HPDE6-E6E7 (cell line): ENCODE measurements around the gene TRAPPC12.
"Not testable (repeated sequence)": the region's sequence is repeated elsewhere in the genome, so short reads cannot be mapped to it uniquely, and the experiment has no call there.

Experiments
- DNase-seq: peaks from one replicate; pipeline ENCODE4 v3.0.0; 2011; ENCODE audit warnings: missing footprints; ENCODE audit errors: extremely low spot score

TRAPPC12 gene

DNA sequence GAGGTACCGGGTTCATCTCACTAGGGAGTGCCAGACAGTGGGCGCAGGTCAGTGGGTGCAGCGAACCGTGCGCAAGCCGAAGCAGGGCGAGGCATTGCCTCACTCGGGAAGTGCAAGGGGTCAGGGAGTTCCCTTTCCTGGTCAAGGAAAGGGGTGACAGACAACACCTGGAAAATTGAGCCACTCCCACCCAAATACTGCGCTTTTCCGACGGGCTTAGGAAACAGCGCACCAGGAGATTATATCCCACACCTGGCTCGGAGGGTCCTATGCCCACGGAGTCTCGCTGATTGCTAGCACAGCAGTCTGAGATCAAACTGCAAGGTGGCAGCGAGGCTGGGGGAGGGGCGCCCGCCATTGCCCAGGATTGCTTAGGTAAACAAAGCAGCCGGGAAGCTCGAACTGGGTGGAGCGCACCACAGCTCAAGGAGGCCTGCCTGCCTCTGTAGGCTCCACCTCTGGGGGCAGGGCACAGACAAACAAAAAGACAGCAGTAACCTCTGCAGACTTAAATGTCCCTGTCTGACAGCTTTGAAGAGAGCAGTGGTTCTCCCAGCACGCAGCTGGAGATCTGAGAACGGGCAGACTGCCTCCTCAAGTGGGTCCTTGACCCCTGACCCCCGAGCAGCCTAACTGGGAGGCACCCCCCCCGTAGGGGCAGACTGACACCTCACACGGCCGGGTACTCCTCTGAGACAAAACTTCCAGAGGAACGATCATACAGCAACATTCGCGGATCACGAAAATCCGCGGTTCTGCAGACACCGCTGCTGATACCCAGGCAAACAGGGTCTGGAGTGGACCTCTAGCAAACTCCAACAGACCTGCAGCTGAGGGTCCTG, 9.9 kb upstream of the TRAPPC12 start:
- DNase-seq, result not testable (repeated sequence)

DNA sequence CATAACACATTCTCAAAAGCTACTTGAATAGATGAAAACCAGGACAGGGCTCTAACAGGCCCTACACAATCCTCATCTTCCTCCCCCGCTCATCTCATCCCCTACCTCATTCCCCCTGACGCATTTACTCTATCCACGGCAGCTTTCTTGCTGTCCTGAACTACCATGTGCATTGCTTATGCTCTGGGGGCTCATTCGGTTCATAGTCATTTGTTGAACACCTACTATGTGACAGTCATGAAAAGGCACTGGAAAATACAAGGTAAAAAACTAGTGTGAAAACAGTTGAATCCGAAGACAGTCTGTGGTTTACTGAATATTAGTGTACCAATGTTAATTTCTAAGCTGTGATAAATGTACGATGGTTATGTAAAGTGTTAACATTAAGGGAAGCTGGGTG, 2.7 kb upstream of the TRAPPC12 start:
- no peak for DNase-seq

DNA sequence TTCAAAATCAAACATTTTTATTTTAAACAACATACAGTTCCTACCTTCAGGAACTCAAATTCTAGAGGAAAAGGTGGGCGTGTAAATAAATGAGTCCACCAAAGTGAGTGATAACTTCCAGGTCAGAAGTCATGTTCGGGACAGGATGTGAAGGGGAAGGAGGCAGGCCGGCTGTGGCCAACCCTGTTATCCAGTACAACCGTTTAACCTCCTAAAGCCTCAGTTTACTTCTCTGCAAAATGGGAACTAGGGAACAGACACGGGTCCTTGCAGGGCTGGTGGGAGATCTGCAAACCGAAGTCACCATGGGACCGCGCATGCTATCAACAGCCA, 2.2 kb upstream of the TRAPPC12 start:
- DNase-seq, result peak; percentile 6

DNA sequence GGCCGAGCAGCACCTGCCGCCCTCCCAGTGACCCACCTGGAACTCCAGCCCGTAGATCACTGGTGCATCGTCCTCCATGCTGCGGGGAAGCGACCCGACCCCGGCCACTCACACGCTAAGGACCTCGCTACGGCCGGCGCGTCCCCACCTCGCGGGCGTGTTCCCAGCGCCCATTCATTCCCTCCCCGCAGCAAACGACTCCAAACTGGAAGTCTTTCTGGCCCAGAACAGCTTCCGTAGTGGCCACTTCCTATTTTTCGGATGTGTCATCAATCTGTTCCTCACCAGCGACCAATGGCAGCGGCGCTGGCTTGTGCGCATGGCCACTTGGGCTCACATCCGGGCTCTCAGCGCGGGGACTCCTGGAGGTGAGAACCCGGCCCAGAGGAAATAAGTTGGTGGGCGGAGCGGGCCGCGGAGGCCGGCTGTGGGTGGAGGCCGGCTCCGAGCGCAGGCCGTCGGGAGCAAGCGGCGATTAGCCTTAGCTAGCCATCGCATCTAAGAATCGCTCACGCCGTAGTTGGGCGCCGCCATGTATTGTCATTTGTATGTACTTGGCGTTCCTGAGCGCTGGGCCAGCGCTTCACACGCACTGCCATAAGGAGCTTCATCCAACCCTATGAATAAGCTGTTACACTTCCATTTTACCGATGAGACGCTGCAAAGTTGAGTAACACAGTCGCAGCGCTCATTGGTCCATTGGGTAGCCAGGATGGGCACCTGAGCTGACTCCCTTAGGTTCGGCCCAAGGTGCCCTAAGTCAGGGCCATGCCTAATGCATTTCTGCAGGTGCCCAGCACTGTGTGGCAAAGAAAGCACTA, 1.7 kb upstream of the TRAPPC12 start, which contains the start of gene EIPR1:
Gene EIPR1 (minus strand): TSS at position 207 of the 821 bp plus-strand sequence. CDS start 129 bp downstream, at position 78.
- peak; percentile 97 for DNase-seq

DNA sequence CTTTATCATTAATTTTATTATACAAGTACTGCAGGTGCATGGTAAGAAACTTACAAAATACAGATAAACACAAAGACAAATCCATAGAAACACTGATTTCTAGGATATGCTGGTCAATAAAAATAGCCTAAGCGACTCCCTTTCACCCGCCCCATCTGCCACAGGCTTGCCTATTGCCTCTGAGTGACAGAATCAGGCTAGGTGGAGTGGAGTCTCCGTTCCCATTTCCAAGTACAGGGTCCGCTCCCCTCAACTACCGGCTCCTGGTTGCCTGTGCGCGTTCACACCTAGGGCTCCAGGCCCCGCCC, 201 bp upstream of the TRAPPC12 start:
- DNase-seq, result no peak

DNA sequence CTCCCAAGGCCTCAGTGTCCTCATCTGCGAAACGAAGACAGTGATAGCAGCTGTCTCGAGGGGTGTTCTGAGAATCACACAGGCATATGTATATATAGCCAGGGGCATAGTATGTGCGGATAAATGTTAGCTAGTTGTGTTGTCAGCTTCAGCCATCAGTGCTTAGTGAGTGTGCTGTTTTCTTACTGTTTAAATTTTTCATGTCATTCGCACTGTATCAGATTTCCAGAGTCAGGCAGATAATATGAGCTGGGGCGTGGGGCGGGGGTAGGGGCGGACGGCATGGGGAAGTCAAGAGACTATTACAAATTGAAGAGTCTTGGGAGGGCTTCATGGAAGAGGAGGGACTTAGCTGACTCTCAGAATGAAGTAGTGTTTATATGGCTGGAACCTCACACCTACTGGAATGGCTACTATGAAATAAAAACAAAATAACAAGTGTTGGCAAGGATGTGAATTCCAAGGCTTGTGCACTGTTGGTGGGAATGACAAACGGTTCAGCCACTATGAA, 7.0 kb downstream of the TRAPPC12 start:
- no peak for DNase-seq

DNA sequence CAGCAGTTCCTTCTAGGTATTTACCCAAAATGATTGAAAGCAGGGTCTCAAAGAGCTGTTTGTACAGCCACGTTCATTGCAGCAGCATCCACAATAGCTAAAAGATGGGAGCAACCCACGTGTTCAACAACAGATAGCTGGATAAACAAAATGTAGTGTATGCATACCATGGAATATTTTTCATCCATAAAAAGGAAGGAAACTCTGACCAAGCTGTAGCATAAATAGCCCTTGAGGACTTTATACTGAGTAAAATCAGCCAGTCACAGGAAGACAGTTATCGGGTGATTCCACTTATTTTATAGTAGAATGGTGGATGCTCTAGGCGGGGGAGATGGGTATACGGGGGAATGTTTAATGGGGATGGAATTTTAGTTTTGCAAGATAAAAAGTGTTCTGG, 7.5 kb downstream of the TRAPPC12 start:
- DNase-seq, result no peak

DNA sequence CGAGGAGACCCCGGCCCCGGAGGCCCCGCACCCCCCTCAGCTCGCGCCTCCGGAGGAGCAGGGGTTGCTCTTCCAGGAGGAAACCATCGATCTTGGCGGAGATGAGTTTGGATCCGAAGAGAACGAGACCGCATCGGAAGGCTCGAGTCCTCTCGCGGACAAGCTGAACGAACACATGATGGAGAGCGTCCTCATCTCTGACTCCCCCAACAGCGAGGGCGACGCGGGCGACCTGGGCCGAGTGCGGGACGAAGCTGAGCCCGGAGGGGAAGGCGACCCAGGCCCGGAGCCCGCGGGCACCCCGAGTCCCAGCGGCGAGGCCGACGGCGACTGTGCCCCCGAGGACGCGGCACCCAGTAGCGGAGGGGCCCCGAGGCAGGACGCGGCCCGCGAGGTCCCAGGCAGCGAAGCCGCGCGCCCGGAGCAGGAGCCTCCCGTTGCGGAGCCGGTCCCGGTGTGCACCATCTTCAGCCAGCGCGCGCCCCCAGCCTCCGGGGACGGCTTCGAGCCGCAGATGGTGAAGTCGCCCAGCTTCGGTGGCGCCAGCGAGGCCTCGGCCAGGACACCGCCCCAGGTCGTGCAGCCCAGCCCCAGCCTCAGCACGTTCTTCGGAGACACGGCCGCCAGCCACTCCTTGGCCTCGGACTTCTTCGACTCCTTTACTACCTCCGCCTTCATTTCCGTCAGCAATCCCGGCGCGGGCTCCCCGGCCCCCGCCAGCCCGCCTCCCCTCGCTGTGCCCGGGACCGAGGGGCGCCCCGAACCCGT, 8.3 kb downstream of the TRAPPC12 start:
- no peak for DNase-seq

DNA sequence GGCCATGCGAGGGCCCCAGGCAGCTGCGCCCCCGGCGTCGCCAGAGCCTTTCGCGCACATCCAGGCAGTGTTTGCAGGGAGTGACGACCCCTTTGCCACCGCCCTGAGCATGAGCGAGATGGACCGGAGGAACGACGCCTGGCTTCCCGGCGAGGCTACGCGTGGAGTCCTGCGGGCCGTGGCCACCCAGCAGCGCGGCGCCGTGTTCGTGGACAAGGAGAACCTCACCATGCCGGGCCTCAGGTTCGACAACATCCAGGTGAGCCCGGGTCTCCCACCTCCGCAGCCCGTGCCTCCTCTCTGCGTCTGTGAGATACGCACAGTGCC, 8.9 kb downstream of the TRAPPC12 start:
- no peak for DNase-seq

DNA sequence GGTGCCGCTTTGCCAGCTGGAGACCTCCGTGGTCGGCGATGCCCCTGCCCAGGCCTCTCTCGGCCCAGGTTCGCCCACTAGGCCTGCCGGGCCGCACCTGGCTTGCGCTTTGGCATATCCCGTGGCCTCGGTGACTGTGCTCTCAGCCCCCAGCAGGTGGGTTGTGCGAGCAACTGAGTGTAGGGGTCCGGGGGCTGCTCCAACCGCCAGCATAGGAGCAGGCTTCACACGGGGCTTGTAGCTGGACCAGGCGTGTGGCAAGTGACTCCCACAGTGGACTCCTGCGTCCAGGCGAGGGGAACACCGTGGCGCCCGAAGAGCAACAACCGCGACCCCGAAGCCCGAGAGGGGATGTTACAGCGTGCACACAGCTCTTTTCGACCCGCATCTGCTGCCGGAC, 9.7 kb downstream of the TRAPPC12 start:
- DNase-seq, result no peak

DNA sequence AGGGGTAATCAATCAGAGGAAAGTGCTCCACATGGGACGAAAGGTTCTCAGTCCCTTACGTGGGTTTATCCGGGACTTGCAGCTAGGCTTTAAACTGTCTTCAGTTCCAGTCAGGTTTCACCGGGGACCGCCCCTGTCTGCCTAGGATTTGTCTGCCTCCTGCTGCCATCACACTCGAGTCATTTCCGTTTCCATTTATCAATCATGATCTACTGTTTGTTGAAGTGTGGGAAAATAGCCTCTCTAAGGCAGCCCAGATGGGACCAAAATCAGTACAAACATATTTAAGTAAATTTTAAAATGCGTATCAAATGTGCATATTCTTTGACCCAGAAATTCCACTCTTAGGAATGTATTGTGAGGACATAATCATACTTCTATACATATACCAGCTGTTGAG, 10.5 kb downstream of the TRAPPC12 start:
- DNase-seq, result no peak

DNA sequence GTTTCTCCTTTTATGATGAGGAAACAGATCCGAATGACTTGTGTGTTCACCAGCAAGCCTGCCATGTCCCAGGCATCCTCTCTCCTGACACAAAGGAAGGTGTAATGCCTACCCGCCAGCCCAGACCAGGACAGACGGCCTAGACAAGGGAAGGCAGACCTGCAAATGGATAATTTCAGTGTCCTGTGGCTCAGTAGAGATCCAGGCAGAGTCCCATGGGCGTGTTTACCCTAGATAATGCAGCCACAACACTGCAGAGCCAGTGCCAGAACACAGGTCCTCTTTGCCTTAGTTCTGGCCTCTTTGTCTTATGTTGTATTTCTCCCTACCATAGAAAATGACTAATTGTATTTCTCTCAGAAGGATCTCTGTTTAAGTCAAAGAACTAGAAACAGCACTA, 12.7 kb downstream of the TRAPPC12 start:
- DNase-seq, result no peak

DNA sequence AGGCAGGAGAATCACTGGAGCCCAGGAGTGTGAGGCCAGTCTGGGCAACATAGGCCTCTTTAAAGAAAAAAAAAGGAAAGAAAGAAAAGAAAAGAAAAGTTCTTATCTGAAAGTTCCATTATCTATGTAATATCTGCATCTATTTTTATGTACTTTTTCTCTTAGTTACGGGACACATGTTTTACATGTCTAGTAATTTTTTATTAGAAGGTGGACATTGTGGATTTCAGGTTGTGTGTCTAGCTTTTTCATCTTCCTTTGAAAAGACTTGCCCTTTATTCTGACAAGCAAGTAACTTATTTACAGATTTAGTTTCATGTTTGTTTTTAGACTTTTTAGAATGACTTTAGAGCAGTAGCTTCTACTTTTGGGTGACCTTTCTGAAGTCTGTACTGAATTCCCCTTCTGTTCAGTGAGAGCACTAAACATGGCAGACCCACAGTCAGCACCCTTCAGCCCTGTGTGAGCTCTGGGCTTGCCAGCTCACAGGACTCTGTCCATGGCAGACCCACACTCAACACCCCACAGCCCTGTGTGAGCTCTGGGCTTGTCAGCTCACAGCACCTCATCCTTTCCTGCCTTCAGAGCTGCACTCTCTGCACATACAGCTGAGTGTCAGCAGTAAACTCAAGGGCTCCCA, 17.5 kb downstream of the TRAPPC12 start:
- DNase-seq, result no peak

DNA sequence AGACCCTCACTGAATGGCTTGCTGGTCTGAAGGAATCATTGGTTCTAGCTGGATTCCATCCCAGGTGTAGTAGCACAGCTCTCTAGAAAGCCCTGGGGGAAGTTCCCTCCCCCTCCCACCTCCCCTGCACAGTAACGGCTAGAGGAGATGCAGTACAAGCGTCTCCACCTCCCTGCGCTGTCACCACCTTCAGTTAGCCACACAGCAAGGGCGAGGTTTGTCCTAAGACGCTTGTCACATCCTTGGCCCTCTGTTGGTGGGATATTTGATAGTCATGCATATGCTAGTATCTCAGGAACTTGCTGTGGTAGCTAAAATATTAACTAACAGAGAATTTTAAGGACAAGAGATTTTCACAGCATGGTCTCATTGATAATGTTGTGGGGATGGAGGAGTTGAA, 19.4 kb downstream of the TRAPPC12 start:
- no peak for DNase-seq

DNA sequence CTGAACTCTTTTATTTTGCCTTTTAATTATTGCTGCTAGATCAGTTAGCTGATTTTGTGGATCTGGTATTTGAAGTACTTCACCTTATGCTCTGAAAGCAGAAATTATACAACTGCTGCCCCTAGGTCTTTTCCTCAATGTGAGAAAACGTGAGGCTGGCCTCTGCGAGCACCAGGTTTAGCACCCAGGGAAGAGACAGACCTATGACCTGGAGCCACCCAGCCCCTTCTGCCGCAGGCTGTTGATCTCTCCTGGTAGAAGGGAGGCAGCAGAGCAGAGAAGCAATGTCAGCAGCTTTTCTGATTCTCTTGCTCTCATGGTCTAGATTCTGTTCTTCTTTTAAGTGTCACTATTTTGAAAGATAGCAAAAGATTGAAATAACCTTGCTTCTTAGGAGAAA, 19.9 kb downstream of the TRAPPC12 start:
- DNase-seq, result no peak

DNA sequence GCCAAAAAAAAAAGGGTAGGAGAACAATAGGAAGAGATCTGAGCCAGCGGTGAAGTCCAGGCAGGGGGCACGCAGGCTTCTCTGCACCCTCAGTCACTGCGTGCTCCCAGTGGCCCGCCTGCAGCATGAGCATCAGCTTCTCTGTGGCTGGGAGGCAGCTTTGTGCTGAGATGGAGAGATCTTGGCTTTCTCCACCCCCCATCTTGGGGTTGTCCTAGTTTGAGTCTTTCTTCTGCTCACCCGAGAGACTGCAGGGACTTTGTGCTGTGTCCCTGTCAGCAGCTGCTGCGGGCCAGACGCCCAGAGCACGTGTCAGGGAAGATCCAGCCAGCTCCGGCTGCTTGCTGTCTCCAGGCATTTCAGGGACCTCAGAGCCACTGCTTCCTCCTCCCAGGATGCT, 20.3 kb downstream of the TRAPPC12 start:
- DNase-seq, result no peak

DNA sequence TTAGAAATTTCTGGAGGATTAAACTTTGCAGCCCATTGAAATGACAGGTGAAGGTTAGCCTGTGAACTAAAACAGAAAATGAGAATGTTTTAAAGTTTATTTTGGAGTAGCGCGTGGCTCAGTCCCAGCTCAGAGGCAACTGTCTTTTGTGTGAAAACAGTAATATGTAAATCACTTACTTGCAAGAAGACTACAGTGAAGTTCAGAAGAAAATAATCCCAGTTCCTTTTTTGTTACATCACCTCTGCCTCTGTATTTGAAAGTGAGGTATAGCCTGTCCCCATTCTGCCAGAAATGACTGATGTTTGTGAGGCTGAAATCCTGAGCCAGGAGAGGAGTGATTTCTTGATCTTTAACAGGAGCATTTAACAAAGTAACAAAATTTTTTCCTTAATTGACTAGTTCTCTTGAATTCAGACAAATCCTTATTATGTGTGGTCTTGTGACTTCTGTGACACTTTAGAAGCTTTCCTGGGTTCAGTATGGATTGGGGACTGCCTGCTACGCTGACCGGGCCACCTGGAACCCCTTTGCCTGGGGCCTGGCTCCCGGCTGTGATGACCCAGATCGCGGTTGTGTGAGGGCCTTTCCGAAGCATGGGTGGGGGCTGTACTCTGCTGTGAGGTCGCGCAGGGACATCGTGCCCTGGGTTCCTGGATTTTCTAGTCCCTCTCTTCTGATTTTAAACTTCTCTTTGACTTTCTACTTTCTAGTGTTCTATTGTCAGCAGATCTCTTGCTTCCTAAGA, 24.3 kb downstream of the TRAPPC12 start:
- no peak for DNase-seq

DNA sequence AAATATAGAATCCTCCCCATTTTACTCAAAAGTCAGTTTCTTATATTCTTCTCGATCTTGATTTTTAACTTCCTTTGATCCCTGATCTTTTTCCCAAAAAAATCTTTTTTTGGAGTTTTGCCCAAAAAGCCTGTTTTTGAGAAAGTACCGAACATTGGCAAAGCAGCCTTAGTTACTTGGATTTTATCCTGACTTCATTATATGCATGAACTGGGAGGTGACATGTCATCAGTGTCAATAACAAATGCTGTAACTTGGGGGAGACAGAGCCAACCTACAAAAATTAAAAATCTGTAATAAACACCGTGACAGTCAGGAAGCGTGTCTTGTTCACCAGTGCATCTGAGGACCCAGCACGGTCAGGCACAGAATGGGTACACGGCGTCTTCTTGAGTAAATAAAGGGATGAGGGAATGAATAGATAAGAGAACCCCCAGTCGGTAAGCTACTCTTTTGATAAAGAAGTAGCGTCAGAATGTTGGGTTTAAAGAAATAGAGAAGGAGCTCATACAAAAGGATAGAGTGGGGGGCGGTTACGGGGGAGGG, 24.9 kb downstream of the TRAPPC12 start:
- no peak for DNase-seq

DNA sequence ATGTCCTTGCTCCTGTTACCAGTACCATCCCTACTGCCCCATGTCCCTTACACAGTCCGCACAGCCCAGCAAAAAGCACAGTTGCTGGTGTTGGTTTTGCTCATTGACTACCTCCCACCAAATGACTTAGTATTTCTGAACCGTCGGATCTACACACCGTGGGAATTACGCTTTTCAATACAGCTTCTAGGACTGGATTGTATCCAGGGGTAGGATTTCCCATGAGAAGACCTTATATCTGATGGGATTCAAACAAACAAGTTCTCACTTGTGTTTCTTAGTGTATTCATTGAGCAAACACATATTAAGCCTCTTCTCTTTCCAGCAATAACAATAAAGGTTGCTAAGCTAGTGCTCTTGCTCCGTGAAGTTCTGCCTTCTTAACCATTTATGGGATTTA, 25.8 kb downstream of the TRAPPC12 start:
- DNase-seq, result no peak

DNA sequence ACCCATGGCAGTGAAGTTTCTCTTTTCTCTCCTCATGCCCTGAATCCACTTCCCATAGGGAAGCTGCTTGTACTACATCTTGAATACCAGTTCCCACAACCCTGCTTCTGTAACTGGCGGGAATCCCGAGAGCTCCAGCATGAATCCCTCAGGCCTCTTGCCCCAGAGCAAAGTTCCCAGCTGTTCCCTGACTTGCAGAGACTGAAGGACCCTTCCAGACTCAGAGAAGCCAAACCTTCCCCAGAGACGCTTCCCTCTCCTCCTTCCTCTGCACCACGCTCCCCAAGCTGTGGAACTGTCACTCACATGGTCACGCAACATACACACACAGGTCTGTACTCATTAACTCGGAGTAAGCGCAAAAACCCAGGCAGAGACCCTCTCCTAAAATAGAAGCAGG, 26.4 kb downstream of the TRAPPC12 start:
- no peak for DNase-seq

DNA sequence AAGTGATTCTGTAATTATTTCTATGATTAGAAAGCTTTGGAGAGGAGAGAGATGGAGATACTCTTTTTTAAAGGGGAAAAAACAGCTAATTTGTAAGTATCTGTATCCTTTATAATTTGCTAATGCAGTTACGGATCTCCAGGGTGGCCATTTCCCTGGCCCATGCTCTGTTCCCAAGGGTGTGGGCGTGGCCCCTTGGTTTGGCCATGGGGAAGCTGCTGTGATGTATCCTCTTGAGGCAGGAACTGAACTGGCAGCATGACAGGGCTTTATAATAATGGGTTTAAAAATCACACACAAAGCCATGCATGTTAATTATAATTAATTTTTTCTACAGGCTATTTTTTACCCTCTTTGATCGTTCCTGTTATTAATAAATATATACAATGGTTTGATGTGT, 27.0 kb downstream of the TRAPPC12 start:
- no peak for DNase-seq
